Left hindlimb (tissue), 1 donor: Measurements from ENCODE around the gene PCARE.
"Not testable (repeated sequence)": the region's sequence is repeated elsewhere in the genome, so short reads cannot be mapped to it uniquely, and the experiment has no call there.

ENCODE experiments used
- DNase-seq: peaks from one replicate; pipeline ENCODE4 v3.0.0-alpha.2; 2018

Gene PCARE

DNA sequence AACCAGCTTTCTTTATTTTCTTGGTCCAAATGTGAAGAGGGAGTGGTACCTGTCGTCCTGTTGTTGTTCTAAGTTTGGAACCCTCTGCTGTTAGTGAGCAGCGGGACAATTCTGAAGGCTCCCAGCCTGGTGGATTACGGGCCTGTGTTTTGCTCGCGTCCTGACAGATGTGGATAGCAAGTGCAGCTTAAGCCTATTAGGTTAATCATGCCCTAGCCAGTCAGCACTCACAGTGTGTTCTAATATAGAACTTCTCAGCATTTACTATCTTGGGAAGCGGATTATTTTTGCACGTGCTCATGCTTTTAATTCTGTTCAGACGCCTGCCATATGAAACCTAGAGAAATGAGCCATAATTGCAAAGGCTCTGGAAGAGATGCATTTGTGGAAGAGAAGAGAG is at the start of gene PCARE:
Gene PCARE (minus strand): TSS at position 113 of the 400 bp plus-strand sequence. CDS start 262 bp downstream, outside the sequence.
- no peak for DNase-seq

DNA sequence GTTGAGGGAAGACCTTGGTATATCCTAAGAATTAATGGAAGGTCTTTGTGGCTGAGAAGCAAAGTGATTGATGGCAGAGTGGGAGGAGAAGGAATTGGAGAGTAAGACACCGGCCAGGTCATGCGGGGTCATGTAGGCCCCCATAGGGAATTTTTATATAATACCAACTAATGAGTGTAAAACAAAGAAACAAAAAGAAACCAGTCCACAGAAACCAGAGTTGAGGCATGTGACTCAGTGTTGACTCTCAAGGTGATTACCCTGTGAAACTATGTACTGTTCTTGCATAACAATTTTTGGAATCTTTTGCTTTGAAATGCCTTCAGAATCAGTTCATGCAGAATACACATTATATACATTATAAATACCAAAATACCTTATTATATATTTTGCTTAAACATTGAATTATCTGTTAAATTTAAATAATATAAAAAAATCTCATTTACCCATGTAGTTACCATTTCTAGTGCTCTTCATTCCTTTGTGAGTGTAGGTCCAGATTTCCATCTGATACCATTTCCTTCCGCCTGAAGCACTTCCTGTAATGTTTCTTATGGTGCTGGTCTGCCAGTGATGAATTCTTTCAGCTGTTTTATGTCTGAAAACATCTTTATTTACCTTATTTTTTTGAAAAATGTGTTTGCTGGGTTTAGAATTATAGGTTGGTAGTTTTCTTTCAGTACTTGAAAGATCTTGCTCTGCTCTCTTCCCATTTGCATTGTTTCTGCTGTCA is 49.5 kb upstream of the PCARE start:
- no peak for DNase-seq

DNA sequence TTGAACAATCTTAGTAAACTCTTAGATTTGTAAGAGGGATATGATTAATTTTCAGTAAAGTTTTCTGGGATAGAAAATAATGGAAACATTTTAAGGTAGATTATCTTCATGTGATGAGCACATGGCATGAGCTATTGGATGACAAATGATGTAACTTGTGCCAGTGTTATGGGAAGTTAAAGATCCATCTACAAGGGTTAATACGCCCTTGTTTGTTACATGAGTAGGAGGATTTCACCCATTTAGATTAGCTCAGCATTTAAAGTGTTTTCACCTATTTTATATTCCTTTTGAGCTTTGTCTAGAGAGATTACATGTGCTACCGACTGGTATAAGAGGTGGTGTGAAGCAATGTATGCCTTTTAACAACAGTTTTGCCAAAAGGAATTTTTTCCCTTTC is 46.5 kb upstream of the PCARE start:
- no peak for DNase-seq

DNA sequence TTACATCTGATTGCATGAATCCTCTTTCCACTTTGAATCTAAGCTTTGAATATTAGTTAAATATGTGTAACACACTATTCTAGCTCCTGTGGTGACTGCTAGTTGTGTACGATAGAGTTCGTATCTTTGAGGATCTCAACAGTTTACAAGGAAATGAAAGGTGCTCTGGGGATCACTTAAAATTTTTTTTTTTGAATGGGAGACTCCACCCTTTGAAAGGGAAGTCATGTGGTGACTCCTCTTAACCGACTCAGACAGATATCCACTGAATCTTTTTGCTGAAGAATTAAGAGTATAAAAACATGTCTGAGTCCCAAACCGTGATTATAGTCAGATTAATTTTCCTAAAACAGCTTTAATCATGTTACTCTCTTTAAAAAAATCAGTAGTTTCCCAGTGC is 44.9 kb upstream of the PCARE start:
- no peak for DNase-seq

DNA sequence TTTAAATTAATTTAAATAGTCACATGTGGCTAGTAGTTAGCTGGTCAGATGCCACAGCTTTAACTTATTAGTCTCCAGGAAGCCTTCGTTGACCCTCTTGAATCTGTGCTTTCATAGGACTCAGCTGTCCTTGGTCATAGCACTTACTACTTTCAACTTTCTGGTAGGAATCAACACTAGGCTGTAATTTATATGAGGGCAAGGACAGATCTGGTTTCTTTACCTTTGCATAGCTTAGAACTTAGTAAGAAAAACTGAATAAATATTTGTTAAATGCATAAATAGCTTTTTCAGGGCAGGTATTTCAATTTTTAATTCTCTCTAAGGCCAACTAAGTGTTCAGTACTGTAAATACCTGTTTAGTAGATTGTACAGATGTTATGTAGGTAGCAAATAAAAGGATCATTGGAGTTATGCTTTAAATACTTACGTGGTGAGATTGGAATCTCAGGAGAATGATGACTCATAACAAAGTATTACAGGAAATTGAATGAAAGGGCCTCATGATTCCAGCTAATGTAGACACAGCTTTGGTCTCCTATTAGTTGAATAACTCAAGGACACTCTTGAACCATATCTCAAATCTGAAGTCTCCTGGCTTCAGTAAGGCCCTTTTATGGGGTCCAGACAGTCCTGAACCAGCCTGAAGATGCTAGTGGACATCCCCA is 43.4 kb upstream of the PCARE start:
- DNase-seq: no peak

DNA sequence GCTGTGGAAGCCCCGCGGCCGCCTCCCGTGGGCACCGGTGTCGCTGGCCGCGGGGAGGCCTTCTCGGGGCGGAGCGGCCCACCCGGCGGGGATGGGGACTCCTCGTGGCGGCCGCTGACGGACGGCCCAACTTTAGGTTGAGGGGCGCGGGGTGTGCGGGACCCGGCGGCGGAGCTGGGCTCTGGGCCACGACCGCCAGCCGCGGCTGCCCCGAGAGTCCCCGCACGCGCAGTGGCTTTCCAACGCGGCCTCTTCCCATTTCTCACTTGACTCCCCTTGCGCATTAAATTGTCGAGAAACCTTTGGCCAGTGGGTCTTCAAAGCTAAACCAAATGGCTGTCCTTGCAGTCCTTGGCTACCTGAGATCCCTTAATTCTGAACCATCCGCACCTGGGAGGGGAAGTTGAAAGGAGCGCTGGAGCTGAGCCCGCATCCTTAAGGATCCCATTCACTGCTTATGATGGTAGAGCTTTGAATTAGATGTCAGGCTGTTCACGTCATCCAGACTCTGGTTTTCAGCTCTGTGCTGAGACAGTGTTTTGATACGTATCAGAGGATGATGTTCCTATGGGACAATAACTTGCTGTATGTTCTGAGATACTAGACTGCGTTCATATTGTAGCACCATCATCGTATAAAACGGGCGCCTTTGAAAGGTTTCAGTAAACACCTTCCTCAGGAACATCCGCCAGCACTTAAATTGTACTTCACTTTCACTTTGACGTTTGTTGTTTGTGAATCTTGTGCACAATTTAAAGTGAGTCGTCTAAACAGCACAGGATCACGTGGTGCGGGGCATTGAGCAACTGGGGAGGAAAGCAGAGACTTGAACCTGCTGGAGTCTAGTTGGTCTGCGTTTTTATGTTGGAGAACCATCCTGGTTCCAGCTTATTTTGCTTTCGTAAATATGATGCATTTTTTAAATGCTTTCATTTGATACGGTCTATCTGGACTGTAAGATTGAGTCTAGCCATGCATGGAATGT is 41.8 kb upstream of the PCARE start:
- peak; percentile 42 for DNase-seq

DNA sequence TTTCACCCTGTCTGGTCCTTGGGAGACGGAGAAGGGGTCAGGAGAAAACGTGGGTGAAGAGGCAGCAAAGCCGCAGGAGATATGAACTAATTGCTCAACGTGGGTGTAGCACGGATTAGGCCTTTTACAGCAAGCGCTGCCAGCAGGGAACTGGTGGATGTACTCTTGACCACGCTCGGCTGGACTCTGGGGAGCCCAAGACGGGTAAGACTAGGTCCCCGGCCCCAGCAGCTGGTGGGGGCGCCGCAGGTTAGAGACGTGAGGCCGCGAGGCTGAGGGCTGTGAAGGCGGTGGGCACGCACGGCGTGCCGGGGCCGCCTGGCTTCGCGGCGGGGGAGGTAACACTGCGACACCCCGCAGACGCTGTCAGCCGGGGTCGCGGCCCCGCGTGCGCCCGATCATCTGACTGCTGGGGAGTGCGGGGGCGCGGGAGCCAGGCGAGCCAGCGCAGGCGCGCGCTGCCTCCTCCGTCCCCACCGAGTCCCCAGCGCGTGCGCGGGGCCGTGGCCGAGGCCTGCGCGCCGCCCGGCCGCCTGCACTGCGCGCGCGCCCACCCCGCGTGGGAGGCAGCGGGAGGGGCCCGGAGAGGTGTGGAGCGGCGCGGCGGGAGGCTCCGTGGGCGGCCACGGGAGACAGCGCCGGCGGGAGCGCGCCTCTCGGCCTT is 40.8 kb upstream of the PCARE start, which contains the start of gene CLIP4:
Gene CLIP4 (plus strand): TSS at position 470 of the 664 bp plus-strand sequence. CDS start 5,974 bp downstream, outside the sequence.
- peak; percentile 53 for DNase-seq

DNA sequence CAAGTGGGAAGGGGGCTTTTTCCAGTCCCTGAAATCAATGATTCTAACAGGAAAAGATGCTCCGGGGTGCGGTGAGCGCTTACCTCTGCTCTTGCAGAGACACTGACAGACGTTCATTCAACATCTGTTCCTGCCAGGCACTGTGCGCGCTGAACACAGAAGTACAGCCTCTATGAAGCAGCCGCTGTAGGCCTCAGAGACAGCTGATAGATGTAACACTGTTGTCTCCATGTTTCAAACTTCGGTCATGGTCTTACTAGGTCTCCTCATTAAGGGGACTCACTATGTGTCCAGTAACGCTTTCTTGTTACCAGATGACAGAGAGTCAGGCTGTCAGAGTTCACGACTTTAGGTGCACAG is 40.2 kb upstream of the PCARE start:
- DNase-seq: no peak

DNA sequence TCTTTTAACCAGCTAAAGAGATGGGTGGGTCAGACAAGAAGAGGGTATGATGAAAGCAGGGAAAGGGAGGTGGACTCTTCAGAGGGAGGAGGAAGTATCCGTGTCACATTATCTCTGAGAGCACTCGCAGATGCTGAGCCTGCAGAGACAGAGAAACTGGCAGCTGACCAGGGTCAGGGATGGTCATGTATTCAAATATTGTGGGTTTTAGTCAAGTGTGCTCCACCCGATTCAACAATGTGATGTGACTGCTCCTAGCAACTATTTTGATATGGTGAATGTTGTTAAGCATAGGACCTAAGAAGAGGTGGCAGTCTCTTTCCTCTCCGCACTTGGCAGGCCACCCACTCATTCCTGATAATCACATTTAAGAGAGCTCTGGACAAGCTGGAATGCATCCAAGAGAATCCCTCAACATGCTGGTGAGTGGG is 39.6 kb upstream of the PCARE start:
- DNase-seq: no peak

DNA sequence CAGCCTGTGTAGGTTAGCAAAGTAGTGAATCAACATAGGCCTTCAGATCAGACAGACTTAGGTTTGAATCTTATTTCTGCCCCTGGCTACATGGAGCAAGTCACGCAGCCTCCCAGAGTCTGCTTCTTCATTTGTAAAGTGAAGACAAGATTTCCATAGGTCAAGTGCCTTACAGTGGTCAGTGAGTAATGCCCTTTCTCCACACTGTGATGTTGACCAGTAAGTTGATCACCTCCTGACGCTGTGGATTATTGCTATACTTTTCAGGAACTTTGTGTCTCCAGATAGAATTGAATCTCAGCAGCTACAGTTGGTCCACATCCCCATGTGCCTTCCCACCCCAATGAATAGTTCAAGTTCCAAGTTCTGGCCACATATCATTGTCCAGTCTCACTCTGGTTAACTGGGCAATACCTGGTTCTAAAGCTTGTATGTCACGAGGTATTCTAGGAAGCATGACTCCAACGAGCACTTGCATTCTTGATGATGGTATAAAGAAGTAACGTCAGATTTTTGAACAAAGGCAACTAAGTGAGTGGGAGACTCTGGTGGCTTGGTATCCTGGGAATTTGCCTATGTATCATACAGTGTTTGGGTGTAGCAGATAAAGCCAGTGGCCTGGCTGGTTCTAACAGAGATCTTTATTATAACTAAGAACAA is 38.8 kb upstream of the PCARE start:
- DNase-seq: no peak

DNA sequence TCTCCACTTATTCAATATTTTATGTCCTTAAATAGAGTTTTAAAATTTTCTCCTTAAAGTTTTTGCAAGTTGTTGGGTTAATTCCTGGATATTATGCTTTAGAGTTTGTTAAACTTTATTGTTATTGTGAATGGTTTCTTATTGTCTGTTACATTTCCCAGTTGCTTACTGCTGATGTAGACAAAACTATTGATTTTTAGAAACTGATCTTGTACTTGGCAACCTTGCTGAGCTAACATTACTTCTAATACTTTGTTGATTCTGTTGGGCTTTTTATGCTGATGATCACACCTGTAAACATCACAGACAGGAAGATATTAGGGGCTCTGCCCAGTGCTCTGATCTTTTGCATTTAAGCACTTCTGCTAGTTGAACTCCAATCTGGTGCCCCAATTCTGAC is 38.1 kb upstream of the PCARE start:
- no peak for DNase-seq

DNA sequence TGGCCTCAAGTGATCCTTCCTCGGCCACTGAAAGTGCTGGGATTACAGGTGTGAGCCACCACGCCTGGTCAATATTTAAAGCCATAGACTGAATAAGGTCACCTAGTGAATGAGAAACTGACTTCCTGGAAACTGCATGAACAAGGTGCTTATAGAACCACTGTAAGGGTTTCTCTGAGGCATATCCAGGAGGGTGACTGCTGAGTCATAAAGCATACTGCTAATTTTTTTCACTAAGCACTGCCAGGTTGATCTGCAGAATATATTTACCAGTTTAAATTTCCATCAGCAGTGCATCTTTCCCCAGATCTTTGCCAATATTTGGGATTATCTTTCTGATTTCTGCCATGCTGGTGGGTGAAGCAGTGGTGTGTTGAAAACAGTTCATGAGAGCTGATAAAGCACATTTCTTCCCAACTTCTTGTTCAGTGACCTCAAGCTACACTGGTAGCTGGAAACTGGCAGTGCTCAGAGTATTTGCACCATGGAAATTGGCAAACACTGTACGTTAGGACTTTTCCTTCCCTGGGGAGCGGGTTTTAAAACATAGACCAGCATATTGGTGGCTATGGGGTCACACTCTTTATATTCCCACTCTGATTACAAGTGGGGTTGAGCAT is 36.7 kb upstream of the PCARE start:
- no peak for DNase-seq

DNA sequence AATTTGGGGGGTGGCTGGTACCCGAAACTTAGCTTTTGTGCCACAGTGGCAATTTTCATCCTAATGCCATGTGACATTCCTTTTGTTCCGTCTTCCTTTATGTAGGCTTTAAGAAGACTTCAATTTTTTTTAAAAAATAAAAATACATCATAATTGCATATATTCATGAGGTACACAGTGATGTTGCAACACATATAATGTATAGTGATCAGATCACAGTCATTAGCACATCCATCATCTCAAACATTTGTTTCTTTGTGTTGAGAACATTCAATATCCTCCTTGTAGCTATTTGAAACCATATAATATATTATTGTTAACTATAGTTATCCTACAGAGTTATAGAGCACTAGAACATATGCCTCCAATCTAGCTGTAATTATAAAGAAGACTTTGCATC is 34.9 kb upstream of the PCARE start:
- no peak for DNase-seq

DNA sequence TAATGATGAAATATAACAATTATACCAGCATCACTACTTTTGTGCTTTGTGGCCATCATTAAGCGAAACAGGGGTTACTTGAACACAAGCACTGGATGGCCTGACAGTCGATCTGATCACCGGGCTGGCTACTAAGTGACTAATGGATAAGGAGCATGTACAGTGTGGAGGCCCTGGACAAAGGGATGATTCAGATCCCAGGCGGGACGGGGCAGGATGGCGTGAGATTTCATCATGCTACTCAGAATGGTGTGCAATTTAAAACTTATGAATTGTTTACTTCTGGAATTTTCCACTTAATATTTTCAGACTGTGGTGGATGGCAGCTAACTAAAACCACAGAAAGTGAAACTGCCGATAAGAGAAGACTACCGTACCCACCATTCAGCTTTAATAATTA is 33.9 kb upstream of the PCARE start:
- DNase-seq: no peak

DNA sequence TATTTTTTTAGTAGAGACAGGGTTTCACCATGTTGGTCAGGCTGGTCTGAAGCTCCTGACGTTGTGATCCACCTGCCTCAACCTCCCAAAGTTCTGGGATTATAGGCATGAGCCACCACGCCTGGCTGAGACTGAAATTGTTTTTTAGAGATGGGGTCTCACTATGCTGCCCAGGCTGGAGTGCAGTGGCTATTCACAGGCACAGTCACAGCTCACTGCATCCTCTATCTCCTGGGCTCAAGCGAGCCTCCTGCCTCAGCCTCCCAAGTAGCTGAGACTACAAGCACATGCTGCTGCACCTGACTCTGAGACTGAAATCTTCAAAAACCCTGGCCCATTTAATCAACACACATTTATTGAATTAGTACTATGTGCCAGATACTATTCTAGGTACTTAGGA is 33.2 kb upstream of the PCARE start:
- not testable (repeated sequence) for DNase-seq

DNA sequence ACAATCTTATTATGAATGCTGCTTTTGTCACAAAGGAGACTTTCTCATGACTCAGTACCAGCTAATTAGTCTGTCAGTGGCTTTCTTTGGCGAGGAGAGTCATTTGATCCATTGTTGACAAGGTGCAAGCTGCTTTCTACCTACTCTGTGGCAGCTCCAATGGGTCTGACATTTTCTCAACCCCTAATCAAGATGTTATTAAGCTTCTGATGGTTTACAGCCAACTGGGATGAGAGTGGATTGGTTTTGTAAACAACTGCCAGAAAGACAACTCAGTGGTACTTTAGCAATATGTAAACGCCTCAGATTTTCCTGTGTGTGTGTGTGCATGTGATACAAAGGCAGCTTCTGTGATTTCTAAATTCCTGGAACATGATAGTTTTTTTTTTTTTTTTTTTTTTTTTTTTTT is 32.7 kb upstream of the PCARE start:
- no peak for DNase-seq

DNA sequence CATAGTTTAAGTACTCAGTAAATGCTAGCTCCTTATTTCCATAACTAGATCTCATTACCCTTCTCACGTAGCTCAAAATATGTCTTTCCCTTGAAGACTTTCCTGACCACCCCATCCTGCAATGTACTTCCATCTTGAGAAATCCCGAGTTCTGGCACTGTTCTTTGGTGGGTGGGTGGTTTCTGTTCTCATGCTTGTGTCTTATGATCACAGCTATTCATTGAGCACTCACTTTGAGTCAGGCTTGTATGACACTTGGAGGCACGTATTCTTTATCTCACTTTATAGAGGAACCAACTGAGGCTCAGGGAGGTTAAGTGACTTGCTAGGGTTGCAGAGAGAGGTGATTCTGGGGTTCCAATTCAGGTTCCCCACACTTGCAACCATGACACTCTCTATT is 31.9 kb upstream of the PCARE start:
- no peak for DNase-seq

DNA sequence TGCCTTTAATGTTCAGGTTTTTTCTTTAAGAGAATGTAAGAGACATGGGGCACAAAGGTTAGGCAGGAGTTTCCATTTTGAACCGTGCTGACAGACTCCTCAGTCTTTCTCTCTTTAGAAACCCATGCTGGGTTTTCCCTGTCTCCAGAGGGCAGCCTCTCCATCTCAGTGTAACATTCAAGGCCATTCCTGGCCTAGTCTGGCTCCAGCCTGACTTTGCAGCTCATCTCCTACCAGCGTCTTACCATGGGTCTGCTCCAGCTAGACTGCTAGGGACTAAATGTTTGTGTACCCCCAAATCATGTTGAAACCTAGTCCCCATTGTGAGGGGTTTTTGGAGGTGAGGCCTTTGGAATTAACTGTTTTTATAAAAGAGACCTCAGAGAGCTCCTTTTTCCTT is 31.1 kb upstream of the PCARE start:
- DNase-seq: no peak

DNA sequence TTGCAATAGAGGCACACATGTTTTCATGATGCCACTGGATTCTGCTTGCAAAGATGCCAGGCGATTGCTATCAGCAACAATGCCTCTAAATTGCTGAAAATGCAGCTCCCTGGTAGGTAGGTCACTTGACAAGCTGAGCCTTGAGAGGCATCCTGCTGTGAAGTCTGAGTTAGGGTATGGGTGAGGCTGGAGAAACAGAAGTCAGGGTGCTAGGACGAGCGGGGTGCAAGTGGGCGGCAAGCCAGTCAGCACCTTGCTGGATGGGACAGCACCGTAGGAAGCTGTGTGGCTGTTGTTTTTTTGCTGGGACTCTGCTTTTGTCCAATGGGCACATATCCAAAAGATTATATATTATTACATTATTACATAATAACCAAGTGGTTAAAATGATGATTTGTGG is 30.4 kb upstream of the PCARE start:
- DNase-seq: no peak

DNA sequence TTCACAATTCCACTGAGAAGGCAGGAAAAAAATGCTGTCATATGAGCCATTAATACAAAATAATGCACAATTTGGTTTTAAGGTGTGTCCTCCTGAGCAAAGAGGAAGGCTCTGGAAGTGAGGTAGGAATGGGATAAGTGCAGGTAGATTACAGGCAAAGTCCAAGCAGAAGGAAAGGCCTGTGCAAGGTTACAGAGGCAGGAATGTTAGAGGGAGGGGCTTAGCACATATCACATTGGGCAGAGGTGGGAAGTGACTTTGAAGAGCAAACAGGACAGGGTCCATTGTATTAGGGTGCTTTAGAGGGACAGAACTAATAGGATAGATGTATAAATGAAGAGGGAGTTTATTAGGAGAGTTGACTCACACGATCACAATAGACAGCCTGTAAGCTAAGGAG is 26.2 kb upstream of the PCARE start:
- no peak for DNase-seq

DNA sequence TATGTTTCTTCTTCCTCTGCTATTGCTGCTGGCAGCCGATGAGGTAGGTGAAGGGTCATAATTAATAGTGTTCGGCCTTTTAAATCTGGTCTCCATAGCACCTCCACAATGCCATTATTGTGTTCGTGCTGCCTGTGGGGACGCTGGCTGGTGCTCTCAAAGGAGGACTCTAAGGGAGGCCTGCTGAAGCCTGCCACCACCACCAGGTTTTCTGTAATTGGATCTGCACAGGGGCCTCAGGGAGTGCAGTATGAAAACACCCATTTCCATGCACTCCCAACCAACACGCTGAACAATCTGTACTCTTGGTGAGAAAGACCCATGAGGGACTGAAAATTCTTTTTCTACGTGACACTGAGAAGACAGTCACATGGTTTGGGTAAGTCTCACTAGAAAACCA is 23.2 kb upstream of the PCARE start:
- DNase-seq: no peak

DNA sequence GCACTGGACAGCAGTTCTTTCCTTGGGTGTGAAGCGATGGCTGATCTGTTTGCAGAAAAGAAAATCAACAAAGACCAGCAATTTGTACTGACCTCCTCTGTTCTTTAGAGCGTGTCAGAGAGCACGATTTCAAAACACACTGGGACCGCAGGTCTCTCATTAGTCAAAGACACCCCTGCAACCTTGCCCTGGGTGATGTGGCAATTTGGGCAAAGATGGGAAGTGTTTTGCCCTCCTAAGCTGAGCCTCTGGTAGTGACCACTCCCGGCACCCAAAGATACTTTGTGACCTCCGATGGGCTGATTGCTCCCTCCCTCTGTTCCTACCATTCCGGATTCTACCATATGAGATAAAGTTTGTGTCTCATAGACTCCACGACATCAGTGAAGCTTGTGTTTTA is 22.6 kb upstream of the PCARE start:
- no peak for DNase-seq
